Measurements from ENCODE around the gene POLR1H. TPM values are rescaled to one million over a fixed set of nuclear protein-coding genes. Genes with fewer than 3 reads are reported as not detected.

POLR1H gene
- total and polyA plus RNA-seq, 3 donors from 2014 or later: 29.4 to 56.8 (median 33.7) TPM

- DNase-seq: no peak
- Histone ChIP-seq H3K36me3 (ENCODE audit: low read depth, missing control alignments) (no peaks in the 10 kb centered on the region), H3K9me3 (no peaks in the 10 kb centered on the region), H3K4me1 (peaks cover 47% of the 10 kb centered on the region), H3K27ac (peak within 1 kb of the TSS; percentile 76 to 84), H3K27me3 (no peaks in the 10 kb centered on the region), H3K4me3 (peak within 1 kb of the TSS; percentile 45 to 71)
- no peak for TF ChIP-seq CTCF (IDR thresholded peaks at IDR 0.05)
- no peak for TF ChIP-seq POLR2A (IDR thresholded peaks at IDR 0.05)
- intact Hi-C loops (cut with DNase I; ENCODE audit: low total_unique reads): no loop called here
- WGBS, 2 donors: 2 to 3% methylated on average over 13 to 63 of the region's 64 CpGs
Measured at GRCh38 chr6:30075094-30075789, 14.2 kb downstream of the POLR1H start, which contains the start of gene RNF39. TSS of gene RNF39 (minus strand) at chr6:30075769. CDS start at chr6:30075585, 184 bp downstream.

GRCh38 chr6:30075790-30076732 lies 15.0 kb downstream of the POLR1H start:
- intact Hi-C loops (cut with DNase I; ENCODE audit: low total_unique reads): no loop called here
- Histone ChIP-seq H3K36me3 (ENCODE audit: low read depth, missing control alignments) (no peaks in the 10 kb centered on the region), H3K9me3 (no peaks in the 10 kb centered on the region), H3K4me1 (peaks cover 46% of the 10 kb centered on the region), H3K27ac (peak overlapping the region; percentile 76 to 84), H3K27me3 (no peaks in the 10 kb centered on the region), H3K4me3 (peak overlapping the region; percentile 45 to 71)
- WGBS, 2 donors: 19 to 24% methylated on average over 14 to 22 of the region's 22 CpGs
- TF ChIP-seq CTCF (IDR thresholded peaks at IDR 0.05) (peak in 2 of 3 experiments; percentile 9 to 50), POLR2A (IDR thresholded peaks at IDR 0.05) (no peak)
- DNase-seq: peak; percentile 67

- no peaks in the 10 kb centered on the region for H3K36me3 ChIP-seq (ENCODE audit: low read depth, missing control alignments)
- intact Hi-C loops (cut with DNase I; ENCODE audit: low total_unique reads): no loop called here
- no peak for DNase-seq
- no peaks in the 10 kb centered on the region for H3K9me3 ChIP-seq
- WGBS, 2 donors: 36 to 55% methylated on average over 4 of the region's 4 CpGs
- H3K4me1 ChIP-seq: peaks cover 40% of the 10 kb centered on the region
- H3K27me3 ChIP-seq: no peaks in the 10 kb centered on the region
- no peak overlapping the region for H3K4me3 ChIP-seq
- H3K27ac ChIP-seq: no peak overlapping the region
- TF ChIP-seq CTCF (IDR thresholded peaks at IDR 0.05): no peak
- TF ChIP-seq POLR2A (IDR thresholded peaks at IDR 0.05): no peak
Measured at GRCh38 chr6:30077218-30077617, 16.2 kb downstream of the POLR1H start.

- Histone ChIP-seq H3K36me3 (ENCODE audit: low read depth, missing control alignments) (no peaks in the 10 kb centered on the region), H3K27me3 (no peaks in the 10 kb centered on the region), H3K27ac (no peak overlapping the region), H3K4me3 (no peak overlapping the region), H3K9me3 (no peaks in the 10 kb centered on the region), H3K4me1 (peaks cover 8% of the 10 kb centered on the region)
- intact Hi-C loops (cut with DNase I; ENCODE audit: low total_unique reads): no loop called here
- WGBS, 2 donors: 85 to 89% methylated on average over 5 of the region's 5 CpGs
- no peak for DNase-seq
- TF ChIP-seq POLR2A (IDR thresholded peaks at IDR 0.05): no peak
- no peak for TF ChIP-seq CTCF (IDR thresholded peaks at IDR 0.05)
Measured at GRCh38 chr6:30087876-30088275, 26.8 kb downstream of the POLR1H start.
